NOMO-1 treated with DMSO at 0.1 percent for 48 hours (cell line): ENCODE measurements around the gene FAS.
A peak's percentile ranks its signal among the peaks of the same experiment; 100 is the strongest.

ENCODE experiments used
- DNase-seq: peaks from one replicate; lab custom pipeline; 2025; ENCODE audit not compliant: unreplicated experiment; lab: John Stamatoyannopoulos, UW

The FAS gene

DNA sequence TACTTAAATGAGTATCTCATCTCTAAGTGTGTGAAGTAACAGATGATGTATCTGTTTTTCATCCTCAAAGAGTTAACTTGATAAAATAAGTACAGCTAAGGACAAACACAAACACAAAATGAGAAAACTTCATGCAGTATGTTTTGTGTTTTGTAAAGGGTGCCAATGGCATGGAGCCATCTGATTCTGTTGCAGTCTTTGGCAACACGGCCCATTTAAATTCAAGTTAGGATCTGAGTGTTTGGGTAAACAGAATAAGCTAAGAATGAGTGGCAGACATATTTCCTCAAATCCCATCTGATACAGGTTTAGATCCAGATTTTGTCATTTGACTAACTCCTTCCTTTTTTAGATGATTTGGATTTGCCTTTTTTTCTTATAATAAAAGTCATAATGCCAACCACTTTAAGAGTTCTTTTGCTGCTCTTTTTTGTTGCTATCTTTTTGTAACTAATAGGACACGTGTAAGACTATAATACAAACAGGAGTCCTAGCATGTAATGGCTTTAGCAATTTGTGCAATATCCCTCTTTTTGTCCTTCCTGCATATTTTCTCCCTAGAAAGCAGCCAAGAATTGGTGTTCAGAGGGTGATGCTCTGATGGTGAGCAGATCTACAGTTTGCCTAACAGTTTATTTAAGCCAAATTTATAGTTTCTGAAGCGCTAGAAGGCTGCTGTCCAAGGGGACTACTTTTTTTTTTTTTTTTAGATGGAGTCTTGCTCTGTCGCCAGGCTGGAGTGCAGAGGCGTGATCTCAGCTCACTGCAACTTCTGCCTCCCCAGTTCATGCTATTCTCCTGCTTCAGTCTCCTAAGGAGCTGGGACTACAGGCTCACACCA is 19.2 kb upstream of the FAS start:
- DNase-seq = no peak

DNA sequence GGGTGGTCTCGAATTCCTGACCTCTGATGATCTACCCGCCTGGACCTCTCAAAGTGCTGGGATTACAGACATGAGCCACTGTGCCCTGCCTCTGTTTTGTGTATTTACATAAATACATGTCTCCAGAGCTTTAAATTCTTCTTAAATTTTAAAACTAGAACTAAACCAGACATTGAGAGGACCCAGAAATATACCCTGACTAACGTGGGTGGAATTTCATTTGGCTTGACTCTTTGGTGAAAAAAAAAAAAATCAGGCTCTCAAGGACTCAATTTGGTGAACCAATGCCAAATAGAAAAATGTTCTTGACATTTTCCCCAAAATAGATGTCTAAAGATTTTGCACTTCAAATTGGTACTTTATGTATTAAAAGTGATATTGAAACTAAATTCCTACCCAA is 16.6 kb upstream of the FAS start:
- DNase-seq = no peak

DNA sequence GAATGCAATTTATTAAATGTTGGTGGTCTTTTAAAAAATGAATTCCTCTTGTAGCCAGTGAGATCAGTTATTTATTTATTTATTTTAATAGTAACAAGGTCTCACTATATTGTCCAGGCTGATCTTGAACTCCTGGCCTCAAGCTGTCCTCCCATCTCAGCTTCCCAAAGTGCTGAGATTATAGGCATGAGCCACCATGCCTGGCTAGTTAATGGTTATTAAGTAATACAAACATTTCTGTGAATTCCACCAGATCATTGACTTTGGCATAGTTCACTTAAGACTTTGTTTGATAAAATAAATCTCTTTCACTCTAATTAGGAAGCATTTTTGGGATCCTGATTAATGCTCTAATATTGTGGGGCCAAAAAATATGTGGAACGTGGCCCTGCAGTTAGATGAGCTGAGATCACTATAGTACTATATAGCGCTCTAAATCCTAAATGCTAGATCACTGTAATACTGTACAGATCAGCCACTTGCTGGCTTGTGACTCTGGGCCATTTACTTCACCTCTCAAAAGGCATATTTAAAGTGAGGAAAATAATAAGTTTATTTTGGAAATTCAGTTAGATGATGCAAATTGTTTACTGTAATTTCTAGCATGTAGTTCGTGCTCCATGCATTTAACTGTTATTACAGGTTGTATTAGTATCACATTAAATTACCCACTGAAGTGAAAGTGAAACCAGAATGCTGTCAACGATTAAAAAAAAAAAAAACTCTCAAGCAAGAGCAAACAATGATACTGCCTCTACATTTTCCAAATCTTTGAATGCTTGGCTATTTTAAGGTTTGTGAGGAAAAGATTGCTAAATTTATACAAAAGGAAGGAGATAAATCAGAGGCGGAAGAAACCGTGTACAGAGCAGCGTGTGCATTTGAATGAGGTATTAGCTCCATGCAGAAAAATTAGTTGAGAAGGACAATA is 15.9 kb upstream of the FAS start:
- DNase-seq = peak; percentile 34

DNA sequence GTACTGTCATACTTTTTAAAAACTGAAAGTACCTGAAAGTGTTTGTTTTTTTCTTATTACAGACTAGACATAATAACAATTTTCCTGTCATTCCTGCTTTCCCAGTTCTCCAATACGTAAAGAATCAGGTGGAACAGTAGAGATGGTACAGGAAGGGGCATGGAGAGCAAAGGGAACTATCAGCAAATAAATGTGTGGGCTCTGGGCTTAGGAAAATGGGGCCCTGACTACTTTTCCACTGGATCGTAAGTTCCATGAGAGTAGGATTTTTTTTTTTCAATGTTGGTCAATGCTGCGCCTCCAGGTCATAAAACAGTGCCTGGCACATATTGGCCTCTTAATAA is 15.2 kb upstream of the FAS start:
- DNase-seq = no peak

DNA sequence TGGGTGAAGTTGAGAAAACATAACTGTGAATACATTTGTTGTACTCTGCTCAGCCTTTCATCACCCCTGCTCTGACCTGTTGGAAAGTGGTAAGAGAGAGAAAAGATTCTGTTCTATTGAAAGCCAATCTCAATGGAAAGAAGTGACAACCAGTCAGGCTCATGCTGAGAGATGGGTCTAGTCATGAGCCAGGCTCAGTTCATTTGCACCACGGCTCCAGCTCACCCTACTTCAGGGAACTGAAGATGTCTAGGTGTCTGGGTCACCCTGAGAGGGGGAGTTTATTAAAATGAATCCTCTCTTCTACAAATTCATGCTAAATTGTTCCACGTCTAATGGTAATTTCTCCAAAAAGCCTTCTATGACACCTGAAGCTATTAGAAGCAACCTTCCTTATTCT is 12.1 kb upstream of the FAS start:
- DNase-seq = no peak

DNA sequence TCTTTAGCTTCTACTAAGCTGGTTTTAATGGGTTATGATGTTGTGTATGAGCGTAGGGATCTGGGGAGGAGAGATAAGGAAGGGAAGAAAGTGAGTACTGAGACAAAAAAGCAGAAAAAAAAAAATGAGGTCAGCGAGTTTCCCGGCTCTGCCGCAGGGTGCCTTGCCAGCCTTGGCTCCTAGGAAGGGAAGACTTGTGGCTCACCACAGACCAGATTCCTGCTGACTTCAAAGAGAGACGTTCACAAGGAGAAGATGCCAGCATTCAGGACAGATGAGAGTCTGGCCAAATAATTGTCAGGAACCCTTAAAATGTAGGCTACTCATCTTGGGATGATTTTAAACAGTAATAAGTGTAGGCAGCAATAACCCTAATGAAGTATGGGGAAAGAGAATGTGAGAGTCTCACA is 11.4 kb upstream of the FAS start:
- DNase-seq = no peak

DNA sequence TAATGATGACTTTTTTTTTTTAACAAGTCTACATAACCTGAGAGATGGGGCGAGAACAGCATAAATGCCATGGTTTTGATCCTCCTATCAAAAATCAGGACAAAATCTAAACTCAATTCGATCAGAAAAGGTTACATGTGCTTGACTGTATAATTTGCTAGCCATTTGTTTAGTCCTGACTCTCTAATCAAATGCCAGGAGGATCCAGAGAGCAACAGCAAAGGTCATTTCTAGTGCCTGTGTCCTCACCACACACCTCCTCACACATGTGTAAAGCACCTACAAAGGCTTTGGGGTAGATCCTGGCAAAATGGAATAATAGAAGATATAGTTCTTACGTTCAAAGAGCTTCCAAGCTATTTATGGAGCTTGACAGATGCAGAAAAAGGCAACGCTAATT is 11.0 kb upstream of the FAS start:
- no peak for DNase-seq

DNA sequence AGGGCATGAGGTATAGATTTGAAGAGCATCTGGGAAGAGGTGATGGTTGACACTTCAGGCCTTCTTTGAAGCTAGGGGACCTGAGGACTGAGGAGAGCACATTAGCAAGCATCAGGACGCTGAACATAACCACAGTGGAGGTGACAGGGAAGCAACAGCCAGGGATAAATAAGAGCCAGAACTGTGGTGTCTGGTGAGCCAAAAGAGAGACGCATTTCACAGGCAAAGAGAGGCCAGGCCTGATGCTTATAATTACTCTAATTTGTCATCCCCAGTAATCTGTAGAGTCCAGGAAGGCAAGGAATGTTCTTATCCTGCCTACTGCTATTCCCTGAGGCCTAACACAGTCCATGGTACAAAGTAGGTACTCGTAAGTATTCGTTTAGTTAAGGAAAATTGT is 10.4 kb upstream of the FAS start:
- DNase-seq = no peak

DNA sequence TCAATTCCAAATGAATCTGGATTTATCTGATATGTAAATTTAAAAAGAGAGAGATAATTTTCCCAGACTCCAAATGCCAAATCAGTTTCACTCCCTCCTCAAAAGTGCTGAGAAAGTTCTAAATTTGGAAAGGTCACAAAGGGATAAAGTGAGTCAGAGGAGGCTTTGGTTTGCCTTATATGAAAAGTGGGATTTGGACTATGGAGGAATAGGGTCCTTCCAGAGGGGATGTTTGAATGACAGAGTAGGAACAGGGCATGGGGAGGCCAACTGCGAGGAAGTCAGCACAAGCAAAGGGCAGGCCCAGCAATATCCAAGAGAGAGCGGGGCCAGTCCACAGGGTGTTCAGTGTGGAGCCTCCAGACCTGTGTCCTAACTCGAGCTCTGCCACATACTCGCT is 9.8 kb upstream of the FAS start:
- no peak for DNase-seq

DNA sequence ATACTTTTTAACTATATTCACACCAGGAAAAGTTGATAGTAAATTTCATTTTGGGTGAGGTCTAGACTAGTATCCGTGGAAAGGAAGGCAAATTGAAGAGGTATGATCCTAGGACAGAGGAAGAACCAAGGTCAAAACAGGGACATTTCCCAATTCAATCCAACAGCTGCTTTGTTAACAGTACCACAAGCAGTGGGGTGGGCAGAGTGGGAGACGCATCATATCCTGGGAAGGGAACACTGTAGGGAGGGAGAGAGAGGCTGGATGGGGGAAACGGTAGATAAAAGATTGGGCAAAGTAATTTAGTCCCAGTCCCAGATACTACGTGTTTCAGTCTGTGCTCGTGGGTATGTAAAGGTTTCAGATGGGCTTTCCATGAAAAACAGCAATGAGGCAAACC is 9.2 kb upstream of the FAS start:
- DNase-seq = no peak

DNA sequence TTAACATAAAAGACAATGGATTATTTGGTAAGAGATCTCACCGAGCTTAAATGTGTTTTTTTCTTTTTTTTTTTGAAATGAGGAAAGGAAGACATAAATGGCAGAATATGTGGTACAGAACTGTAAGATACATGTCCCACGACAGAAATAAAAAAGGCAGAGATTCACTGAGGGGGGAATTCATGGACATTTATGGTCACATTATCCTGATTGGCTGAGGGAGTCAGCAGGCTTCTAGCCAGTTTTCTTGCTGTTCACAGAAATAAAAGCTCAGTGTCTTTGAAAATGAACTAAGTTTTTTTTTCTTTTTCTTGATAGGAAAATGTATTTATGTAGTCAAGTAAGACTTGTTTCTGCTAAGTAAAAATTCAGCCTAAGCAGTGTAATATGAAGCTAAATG is 8.2 kb upstream of the FAS start:
- DNase-seq = no peak

DNA sequence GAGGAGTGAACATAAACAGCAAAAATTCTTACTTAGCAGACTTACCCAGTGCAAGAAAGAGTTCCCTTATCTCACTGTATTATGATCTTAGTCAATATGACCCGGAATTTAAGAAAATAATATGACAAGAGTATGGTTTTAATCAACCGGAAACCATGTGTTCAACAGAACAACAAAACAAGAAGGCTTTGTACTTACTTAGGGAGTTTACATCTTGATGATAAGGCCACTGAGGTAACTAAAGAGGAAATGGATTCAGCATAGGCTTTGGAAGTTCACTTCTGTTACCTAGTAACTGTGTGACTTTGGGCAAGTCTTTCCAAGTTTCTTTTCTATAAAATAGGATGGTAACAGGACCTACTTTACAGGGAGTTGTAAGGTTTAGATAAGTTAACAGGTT is 7.4 kb upstream of the FAS start:
- DNase-seq = no peak

DNA sequence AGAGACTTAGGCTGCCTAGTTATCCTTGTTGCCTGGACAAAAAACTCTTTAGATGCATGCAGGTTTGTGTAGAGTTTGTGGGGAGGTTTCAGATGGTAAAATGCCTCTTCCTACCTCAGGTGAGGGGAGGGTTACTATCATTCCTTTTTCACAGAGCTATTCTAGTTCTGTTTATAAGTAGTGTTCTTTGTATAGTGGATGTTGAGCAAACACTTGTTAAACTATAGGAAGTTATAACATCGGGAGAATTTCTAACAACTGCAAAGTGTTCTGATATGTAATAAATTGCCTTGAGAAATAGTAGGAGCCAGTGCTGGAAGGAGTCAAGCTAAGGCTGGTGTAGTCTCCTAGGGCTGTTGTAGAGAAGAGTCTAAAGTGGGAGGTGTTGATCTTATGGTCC is 6.7 kb upstream of the FAS start:
- DNase-seq = no peak

DNA sequence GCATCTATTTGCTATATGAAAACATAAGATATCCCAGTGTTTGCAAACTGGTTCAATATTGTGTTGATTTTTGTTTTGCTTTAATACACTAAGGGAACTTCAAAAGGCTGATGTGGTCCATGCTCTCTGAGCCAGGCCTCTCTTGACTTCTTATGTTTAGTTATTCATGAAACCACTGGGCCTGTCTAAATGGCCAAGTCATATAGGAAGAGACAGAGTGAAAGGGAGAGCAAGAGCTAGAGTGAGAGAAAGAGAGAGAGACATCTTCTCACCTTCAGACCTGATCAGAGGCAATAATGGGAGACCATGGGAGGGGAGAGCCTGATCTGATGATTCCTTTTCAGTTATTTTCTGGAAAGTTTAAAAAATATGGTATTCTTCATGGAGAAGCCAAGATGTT is 6.1 kb upstream of the FAS start:
- DNase-seq = no peak

DNA sequence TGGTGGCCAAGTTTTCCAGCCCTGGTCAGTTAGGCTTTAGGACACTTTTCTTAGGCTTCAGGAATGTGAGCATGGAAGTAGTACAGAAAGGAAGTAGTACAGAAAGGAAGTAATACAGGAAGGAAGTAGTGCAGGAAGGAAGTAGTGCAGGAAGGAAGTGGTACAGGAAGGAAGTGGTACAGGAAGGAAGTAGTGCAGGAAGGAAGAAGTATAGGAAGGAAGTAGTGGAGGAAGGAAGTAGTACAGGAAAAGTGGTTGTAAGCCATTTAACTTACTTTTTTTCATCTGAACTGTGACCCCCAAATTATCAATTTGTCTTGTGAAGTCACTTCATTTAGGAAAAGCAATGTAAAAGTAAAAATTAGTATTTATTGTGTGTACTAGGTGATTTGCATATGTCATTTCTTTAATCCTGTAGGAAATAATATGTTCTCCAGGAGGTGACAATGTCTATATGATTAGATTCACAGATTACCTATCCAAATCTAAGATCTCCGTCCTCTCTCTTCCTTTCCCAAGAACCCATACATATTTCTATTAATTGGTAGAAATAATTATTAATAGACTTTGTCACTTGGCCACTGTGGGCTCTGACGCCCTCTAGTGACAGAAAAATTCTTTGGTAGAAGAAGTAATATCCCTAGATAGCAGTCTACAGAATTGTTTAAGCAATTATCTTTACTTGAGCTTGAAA is 3.9 kb upstream of the FAS start:
- no peak for DNase-seq

DNA sequence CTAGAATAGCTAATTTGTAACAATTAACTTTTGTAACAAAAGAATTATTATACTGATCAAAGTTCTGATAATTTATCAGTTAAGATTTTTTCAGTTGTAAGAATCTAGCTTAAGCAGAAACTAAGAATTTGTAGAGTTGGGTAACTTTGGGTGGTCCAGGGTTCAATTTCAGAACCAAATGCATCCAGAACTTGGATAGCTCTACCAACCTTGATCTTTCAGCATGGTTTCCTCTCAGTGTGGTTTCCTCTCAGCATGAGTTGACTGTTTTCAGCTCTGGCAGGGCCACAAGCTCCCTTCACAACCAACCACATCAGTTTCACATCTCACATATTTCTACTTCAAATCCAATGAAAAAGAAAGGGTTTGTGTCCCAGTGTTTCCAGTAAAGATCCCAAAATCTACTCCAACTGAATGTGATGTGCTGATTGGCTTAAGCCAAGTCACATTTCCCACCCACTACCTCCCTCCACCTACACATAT is 3.3 kb upstream of the FAS start:
- peak; percentile 51 for DNase-seq

DNA sequence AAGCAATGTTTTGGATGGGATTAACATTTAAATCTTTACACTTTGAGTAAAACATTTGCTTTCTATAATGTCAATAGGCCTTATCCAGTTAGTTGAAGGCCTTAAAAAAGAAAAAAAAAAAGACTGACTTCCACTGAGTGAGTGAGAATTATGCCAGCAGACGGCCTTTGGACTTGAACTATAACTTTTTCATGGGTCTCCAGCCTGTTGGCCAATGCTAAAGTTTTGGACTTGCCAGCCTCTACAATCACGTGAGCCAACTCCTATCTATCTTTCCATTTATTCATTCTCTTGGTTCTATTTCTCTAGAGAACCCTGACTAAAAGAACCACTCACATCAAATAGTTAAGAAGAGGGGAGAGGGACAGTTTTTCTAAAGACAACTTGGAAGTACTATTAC is 2.8 kb upstream of the FAS start:
- DNase-seq = no peak

DNA sequence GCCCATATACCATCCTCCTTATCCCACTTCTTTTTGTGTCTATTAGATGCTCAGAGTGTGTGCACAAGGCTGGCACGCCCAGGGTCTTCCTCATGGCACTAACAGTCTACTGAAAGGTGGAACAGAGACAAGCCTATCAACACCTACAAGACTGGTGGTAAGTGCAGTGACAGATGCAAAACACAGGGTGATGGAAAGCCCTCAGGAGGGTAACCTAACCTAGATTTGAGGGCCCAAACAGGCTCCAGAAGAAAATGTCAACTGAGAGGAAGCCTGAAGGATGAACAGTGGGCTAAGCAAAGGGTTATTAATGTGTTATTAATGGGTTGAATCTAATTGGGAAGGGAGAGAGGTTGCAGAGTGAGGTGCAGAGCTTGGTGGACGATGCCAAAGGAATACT is 1.2 kb upstream of the FAS start:
- DNase-seq = no peak

DNA sequence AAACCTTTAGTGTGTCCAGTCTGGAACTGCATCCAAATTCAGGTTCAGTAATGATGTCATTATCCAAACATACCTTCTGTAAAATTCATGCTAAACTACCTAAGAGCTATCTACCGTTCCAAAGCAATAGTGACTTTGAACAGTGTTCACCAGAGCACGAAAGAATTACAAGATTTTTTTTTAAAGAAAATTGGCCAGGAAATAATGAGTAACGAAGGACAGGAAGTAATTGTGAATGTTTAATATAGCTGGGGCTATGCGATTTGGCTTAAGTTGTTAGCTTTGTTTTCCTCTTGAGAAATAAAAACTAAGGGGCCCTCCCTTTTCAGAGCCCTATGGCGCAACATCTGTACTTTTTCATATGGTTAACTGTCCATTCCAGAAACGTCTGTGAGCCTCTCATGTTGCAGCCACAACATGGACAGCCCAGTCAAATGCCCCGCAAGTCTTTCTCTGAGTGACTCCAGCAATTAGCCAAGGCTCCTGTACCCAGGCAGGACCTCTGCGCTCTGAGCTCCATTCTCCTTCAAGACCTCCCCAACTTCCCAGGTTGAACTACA is 694 bp upstream of the FAS start:
- peak; percentile 84 for DNase-seq

DNA sequence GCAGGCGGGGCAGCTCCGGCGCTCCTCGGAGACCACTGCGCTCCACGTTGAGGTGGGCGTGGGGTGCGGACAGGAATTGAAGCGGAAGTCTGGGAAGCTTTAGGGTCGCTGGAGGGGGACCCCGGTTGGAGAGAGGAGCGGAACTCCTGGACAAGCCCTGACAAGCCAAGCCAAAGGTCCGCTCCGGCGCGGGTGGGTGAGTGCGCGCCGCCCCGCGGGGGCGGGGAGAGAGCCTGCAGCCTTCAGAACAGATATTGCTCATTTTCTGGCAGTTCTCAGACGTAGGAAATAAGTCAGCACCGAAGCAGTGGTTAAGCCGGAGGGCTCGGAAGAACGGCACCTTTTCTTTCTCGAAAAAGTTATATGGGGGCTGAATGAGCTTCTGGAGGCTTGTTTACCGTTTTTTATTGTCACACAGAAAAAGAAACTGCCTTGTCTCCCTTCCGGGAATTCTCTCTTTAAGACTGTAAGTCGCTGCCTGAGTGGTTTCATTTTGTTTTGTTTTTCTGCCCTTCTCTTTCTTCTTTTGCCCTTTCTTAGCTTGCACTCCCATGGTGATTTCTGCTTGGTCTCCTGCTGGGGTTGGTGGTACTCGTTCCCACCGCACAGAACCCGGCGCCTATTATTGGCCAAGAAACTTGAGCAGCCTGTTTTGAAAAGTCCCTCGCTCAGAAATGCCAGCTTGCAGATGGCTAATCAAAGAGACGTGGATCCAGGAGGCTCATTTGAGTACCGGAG is 732 bp downstream of the FAS start:
- DNase-seq = peak; percentile 54

DNA sequence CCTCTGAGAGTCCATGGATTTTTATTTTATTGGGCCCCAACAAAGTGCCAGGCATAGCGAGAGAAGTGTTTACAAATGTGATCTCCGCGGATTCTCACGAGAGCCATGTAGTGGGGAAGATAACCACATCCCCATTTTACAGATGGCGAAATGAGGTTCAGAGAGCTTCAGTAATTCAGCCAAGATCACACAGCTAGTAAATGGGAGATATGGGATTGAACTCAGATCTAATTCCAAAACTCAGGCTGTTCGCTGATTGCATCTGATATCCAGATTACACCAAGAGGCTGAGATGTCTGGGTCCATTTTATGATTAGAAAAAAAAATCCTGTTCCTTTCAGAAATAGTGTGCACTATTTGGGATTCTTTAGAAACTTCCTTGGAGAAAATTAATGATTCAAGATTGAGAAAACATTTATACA is 1.3 kb downstream of the FAS start:
- peak; percentile 54 for DNase-seq
